HepG2 (cell line): ENCODE measurements around the gene DOK7. TPM values are rescaled to one million over a fixed set of nuclear protein-coding genes. Genes with fewer than 3 reads are reported as not detected.

Source experiments
- ATAC-seq: fragments of 200-7000 bp; cut with Tn5 transposase; 3 replicates; pipeline ENCODE4 v1.9.1; 2020; ENCODE audit warnings: mild to moderate bottlenecking, moderate library complexity
- BruUV-seq: library from RNA; stranded (reverse); fragments of 400-500 nt; replicated peaks from 2 replicates; lab custom pipeline; 2021; lab: Mats Ljungman, UMichigan
- CTCF ChIA-PET: fragments of 300-600 bp; formaldehyde crosslinking; extraction: SDS; loops from one replicate; lab custom pipeline; 2021; ENCODE audit warnings: low total read pairs, inconsistent platforms, low intra/inter-chr PET ratio; lab: Yijun Ruan, JAX
- POLR2A ChIA-PET: fragments of 350-600 bp; sonication (Branson Sonifier 250); formaldehyde crosslinking; loops from one replicate; lab custom pipeline; 2020; ENCODE audit warnings: antibody characterized with exemption, inconsistent platforms; lab: Yijun Ruan, JAX
- DNase-seq: peaks from one replicate; pipeline ENCODE4 v3.0.0-alpha.2; 2015; ENCODE audit warnings: low spot score
- FAIRE-seq: peaks from 3 replicates; lab custom pipeline; 2011; peaks lifted over from hg19 to GRCh38; lab: Jason Lieb, UNC
- H2AFZ ChIP-seq: one replicate; pipeline ENCODE4 v1.6.1; 2011; ENCODE audit warnings: low read length, inconsistent platforms
- H3K27ac ChIP-seq: fragments of 300-600 bp; 3 replicates; pipeline ENCODE4 v1.8.0; 2011; ENCODE audit warnings: mixed run types, mild to moderate bottlenecking, mixed read lengths, low read length, inconsistent platforms; ENCODE audit not compliant: insufficient read depth; ENCODE audit errors: extremely low read length
- H3K27me3 ChIP-seq, 2 experiments: fragments of 200-600 bp in 1 of 2; 2 replicates in 1 of 2; 3 replicates in 1 of 2; pipeline versions ENCODE4 v1.6.0 to v1.8.0; 2011; ENCODE audit warnings: low read length in 2 of 2, mild to moderate bottlenecking in 2 of 2, moderate library complexity in 2 of 2, inconsistent platforms in 1 of 2; ENCODE audit not compliant: insufficient read depth in 2 of 2, control insufficient read depth in 1 of 2
- H3K36me3 ChIP-seq, 2 experiments: fragments of 200-600 bp in 1 of 2; replicated peaks in 1 of 2; 2 replicates in 1 of 2; 3 replicates in 1 of 2; pipeline versions ENCODE4 v1.5.1 to v1.8.0; 2011; ENCODE audit warnings: low read length in 2 of 2, inconsistent platforms in 1 of 2; ENCODE audit not compliant: insufficient read depth in 2 of 2, control insufficient read depth in 1 of 2
- H3K4me1 ChIP-seq: 2 replicates; pipeline ENCODE4 v1.5.1; 2012; ENCODE audit warnings: low read length, inconsistent platforms; ENCODE audit not compliant: insufficient read depth
- H3K4me2 ChIP-seq: 2 replicates; pipeline ENCODE4 v1.6.0; 2011; ENCODE audit warnings: low read depth, low read length, inconsistent platforms
- H3K4me3 ChIP-seq, 3 experiments: fragments of 200-600 bp in 1 of 3; sonication (generic), shearing (Covaris generic) in 1 of 3; replicated peaks in 1 of 3; 2 replicates each; pipeline ENCODE4 v1.5.1; 2011 to 2016; ENCODE audit warnings: low read length in 3 of 3, inconsistent platforms in 2 of 3, low read depth in 2 of 3, mild to moderate bottlenecking in 2 of 3, control low read depth in 1 of 3, mixed read lengths in 1 of 3; ENCODE audit not compliant: insufficient read depth in 1 of 3
- H3K79me2 ChIP-seq: one replicate; pipeline ENCODE4 v1.6.1; 2011; ENCODE audit warnings: low read length, inconsistent platforms; ENCODE audit not compliant: insufficient read depth
- H3K9ac ChIP-seq: 2 replicates; pipeline ENCODE4 v1.6.0; 2011; ENCODE audit warnings: mild to moderate bottlenecking, low read depth, low read length, inconsistent platforms; ENCODE audit not compliant: insufficient read depth
- H3K9me3 ChIP-seq: 2 replicates; pipeline ENCODE4 v1.5.1; 2012; ENCODE audit warnings: mild to moderate bottlenecking, low read length
- H4K20me1 ChIP-seq: 2 replicates; pipeline ENCODE4 v1.6.0; 2011; ENCODE audit warnings: inconsistent platforms, mild to moderate bottlenecking, low read length, moderate library complexity; ENCODE audit not compliant: insufficient read depth
- HNRNPK ChIP-seq: fragments of 200-400 bp; formaldehyde crosslinking; IDR thresholded peaks from 2 replicates; pipeline ENCODE4 v1.6.1; 2018; ENCODE audit warnings: low read length, low read depth, moderate library complexity, mild to moderate bottlenecking; ENCODE audit not compliant: poor library complexity, severe bottlenecking
- ISX ChIP-seq: sonication (generic); formaldehyde crosslinking; conservative IDR thresholded peaks from 2 replicates; pipeline ENCODE4 v1.5.0; 2020; ENCODE audit warnings: missing genetic modification reagents
- TAF15 ChIP-seq: fragments of 200-400 bp; formaldehyde crosslinking; IDR thresholded peaks from one replicate; pipeline ENCODE4 v1.6.1; 2018; ENCODE audit warnings: mild to moderate bottlenecking, low read depth, low read length; ENCODE audit not compliant: poor library complexity, severe bottlenecking
- ZMYM2 ChIP-seq: sonication (generic); formaldehyde crosslinking; IDR thresholded peaks from 2 replicates; pipeline ENCODE4 v1.8.0; 2022; ENCODE audit warnings: mild to moderate bottlenecking, missing genetic modification reagents
- ZNF335 ChIP-seq: sonication (generic); formaldehyde crosslinking; IDR thresholded peaks from 2 replicates; pipeline ENCODE4 v1.4.0; 2020; ENCODE audit warnings: missing genetic modification reagents
- ZNF547 ChIP-seq: sonication (generic); formaldehyde crosslinking; IDR thresholded peaks from 2 replicates; pipeline ENCODE4 v1.5.1; 2020; ENCODE audit warnings: mild to moderate bottlenecking, missing genetic modification reagents
- WGBS: methylation state at CpG from one replicate; pipeline ENCODE4 v1.1.6; 2017; ENCODE audit warnings: low lambda C conversion rate; 5-methylcytosine and 5-hydroxymethylcytosine counted together
- in situ Hi-C: cut with HindIII; loops from 2 replicates; pipeline ENCODE4 v1.10.0; 2017; ENCODE audit warnings: low pct_unique_long_range_greater_than_20kb; ENCODE audit not compliant: extremely low pct_ligation_motif_present
- intact Hi-C: fragments of 100-400 bp; cut with micrococcal nuclease; formaldehyde crosslinking; loops from one replicate; pipeline ENCODE4 v1.10.0; 2022; ENCODE audit not compliant: unreplicated experiment
- polyA plus RNA-seq, 8 experiments: library from polyadenylated mRNA; depleted of rRNA in 3 of 8; stranded (reverse) in 7 of 8; unstranded in 1 of 8; fragments of >200 nt; fragmentation: Illumina TruSeq in 4 of 8; extraction: Trizol in 4 of 8; gene quantifications; 2 replicates each; pipeline versions ENCODE4 v1.2.1 to v1.2.3, GENCODE V29; 2011 to 2016; ENCODE audit warnings: low read depth in 4 of 8, missing spikeins in 1 of 8, mixed read lengths in 1 of 8; ENCODE audit not compliant: insufficient read depth in 1 of 8
- total RNA-seq, 5 experiments: library from RNA; depleted of rRNA; stranded (reverse); fragments of >200 nt; fragmentation: Illumina TruSeq; extraction: Trizol; gene quantifications; 2 replicates each; pipeline ENCODE4 v1.2.3, GENCODE V29; 2016; ENCODE audit warnings: low read depth in 1 of 5

DOK7 gene
- total and polyA plus RNA-seq, 2 of the 13 experiments (the other 11 are each of a cell fraction or from before 2014, with no cell fraction given): 0.03 to 0.07 TPM

GRCh38 chr4:3416270-3416669 is 46.8 kb upstream of the DOK7 start:
- H3K36me3 ChIP-seq: peaks cover 10 to 46% of the 10 kb centered on the region in 2 experiments; a peak in 4 of 5 replicates

GRCh38 chr4:3416821-3417221 is 46.3 kb upstream of the DOK7 start:
- intact Hi-C loops (no loop called here), in situ Hi-C loops (no loop called here)
- WGBS: 97% methylated on average over 15 of the region's 17 CpGs
- H2AFZ ChIP-seq: no peak overlapping the region
- peaks cover 2% of the 10 kb centered on the region for H3K79me2 ChIP-seq
- H3K27me3 ChIP-seq: no peaks in the 10 kb centered on the region
- H3K36me3 ChIP-seq: peaks cover 10 to 46% of the 10 kb centered on the region in 2 experiments; a peak in 4 of 5 replicates
- no peak overlapping the region for H3K9ac ChIP-seq
- no TSS peak for BruUV-seq
- H3K4me3 ChIP-seq: no peak overlapping the region
- ChIA-PET POLR2A (no interaction called here), CTCF (no interaction called here)
- H4K20me1 ChIP-seq: no peaks in the 10 kb centered on the region
- TF ChIP-seq ZMYM2 (CRISPR knock-in tag): no peak
- TF ChIP-seq ZNF547 (CRISPR knock-in tag): no peak
- no peak for TF ChIP-seq TAF15
- TF ChIP-seq ISX (CRISPR knock-in tag): no peak
- no peak for TF ChIP-seq HNRNPK
- no peak overlapping the region for H3K4me2 ChIP-seq
- DNase-seq: no peak
- FAIRE-seq: no peak
- no peaks in the 10 kb centered on the region for H3K4me1 ChIP-seq
- no peak for ATAC-seq
- no peaks in the 10 kb centered on the region for H3K9me3 ChIP-seq
- H3K27ac ChIP-seq: no peak overlapping the region

More at GRCh38 chr4:3416270-3416669, 46.8 kb upstream of the DOK7 start:
- H3K79me2 ChIP-seq: peaks cover 6% of the 10 kb centered on the region
- ChIA-PET POLR2A (no interaction called here), CTCF (no interaction called here)
- H4K20me1 ChIP-seq: no peaks in the 10 kb centered on the region
- H3K27me3 ChIP-seq: no peaks in the 10 kb centered on the region
- no peak for TF ChIP-seq ZNF335 (CRISPR knock-in tag)
- no peaks in the 10 kb centered on the region for H3K4me1 ChIP-seq
- ATAC-seq (no peak), FAIRE-seq (no peak), DNase-seq (no peak)
- no peak overlapping the region for H3K9ac ChIP-seq
- no peaks in the 10 kb centered on the region for H3K9me3 ChIP-seq
- H3K4me3 ChIP-seq: no peak overlapping the region
- intact Hi-C loops: no loop called here
- in situ Hi-C loops: no loop called here
- WGBS: 98% methylated on average over 18 of the region's 18 CpGs
- no peak overlapping the region for H2AFZ ChIP-seq
- BruUV-seq: no TSS peak
- H3K4me2 ChIP-seq: no peak overlapping the region
- no peak overlapping the region for H3K27ac ChIP-seq
